ENCODE data around the gene STAC.
"Not testable (repeated sequence)": the region's sequence is repeated elsewhere in the genome, so short reads cannot be mapped to it uniquely, and the experiment has no call there.

Gene STAC

DNA sequence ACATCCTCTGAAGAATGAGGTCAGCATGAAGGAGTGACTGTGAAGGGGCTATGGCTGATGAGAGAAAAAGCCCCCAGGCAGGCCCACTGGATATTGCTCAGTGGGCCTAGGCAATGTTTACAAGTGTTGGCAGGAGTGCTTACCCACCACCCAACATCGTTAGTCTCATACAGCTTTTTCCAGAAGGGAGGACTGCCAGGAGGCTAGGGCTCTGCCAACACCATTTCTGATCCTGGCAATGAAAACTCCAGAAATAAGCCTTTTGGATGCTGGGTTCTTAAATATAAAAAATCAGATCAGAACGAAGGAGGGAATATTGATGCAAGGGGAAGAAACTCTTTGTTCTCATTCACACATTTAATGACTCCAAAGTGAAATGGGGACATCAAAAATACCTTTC lies 194.9 kb downstream of the STAC start:
- no peak for DNase-seq (ENCODE audit: low read depth in 1 of 2, low spot score in 1 of 2)
- Histone ChIP-seq H3K4me3 (replicated peaks; ENCODE audit: insufficient read depth, low read length) (no peak overlapping the region), H3K27me3 (ENCODE audit: insufficient read depth, poor library complexity, severe bottlenecking) (no peaks in the 10 kb centered on the region), H3K27ac (replicated peaks) (no peak overlapping the region)
- no peak for TF ChIP-seq GABPA (IDR thresholded peaks at IDR 0.05; ENCODE audit: low read depth)
- TF ChIP-seq, protein P1, sequence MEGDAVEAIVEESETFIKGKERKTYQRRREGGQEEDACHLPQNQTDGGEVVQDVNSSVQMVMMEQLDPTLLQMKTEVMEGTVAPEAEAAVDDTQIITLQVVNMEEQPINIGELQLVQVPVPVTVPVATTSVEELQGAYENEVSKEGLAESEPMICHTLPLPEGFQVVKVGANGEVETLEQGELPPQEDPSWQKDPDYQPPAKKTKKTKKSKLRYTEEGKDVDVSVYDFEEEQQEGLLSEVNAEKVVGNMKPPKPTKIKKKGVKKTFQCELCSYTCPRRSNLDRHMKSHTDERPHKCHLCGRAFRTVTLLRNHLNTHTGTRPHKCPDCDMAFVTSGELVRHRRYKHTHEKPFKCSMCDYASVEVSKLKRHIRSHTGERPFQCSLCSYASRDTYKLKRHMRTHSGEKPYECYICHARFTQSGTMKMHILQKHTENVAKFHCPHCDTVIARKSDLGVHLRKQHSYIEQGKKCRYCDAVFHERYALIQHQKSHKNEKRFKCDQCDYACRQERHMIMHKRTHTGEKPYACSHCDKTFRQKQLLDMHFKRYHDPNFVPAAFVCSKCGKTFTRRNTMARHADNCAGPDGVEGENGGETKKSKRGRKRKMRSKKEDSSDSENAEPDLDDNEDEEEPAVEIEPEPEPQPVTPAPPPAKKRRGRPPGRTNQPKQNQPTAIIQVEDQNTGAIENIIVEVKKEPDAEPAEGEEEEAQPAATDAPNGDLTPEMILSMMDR (IDR thresholded peaks at IDR 0.05; ENCODE audit: insufficient read depth, low read length): no peak
- no peak for TF ChIP-seq POLR2AphosphoS5 (IDR thresholded peaks at IDR 0.05; ENCODE audit: low read depth)
- TF ChIP-seq, protein P2, sequence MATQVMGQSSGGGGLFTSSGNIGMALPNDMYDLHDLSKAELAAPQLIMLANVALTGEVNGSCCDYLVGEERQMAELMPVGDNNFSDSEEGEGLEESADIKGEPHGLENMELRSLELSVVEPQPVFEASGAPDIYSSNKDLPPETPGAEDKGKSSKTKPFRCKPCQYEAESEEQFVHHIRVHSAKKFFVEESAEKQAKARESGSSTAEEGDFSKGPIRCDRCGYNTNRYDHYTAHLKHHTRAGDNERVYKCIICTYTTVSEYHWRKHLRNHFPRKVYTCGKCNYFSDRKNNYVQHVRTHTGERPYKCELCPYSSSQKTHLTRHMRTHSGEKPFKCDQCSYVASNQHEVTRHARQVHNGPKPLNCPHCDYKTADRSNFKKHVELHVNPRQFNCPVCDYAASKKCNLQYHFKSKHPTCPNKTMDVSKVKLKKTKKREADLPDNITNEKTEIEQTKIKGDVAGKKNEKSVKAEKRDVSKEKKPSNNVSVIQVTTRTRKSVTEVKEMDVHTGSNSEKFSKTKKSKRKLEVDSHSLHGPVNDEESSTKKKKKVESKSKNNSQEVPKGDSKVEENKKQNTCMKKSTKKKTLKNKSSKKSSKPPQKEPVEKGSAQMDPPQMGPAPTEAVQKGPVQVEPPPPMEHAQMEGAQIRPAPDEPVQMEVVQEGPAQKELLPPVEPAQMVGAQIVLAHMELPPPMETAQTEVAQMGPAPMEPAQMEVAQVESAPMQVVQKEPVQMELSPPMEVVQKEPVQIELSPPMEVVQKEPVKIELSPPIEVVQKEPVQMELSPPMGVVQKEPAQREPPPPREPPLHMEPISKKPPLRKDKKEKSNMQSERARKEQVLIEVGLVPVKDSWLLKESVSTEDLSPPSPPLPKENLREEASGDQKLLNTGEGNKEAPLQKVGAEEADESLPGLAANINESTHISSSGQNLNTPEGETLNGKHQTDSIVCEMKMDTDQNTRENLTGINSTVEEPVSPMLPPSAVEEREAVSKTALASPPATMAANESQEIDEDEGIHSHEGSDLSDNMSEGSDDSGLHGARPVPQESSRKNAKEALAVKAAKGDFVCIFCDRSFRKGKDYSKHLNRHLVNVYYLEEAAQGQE (IDR thresholded peaks at IDR 0.05; ENCODE audit: insufficient replicate concordance, low read depth): no peak
- no peak for TF ChIP-seq SPI1 (IDR thresholded peaks at IDR 0.05; ENCODE audit: borderline replicate concordance, low read depth)

DNA sequence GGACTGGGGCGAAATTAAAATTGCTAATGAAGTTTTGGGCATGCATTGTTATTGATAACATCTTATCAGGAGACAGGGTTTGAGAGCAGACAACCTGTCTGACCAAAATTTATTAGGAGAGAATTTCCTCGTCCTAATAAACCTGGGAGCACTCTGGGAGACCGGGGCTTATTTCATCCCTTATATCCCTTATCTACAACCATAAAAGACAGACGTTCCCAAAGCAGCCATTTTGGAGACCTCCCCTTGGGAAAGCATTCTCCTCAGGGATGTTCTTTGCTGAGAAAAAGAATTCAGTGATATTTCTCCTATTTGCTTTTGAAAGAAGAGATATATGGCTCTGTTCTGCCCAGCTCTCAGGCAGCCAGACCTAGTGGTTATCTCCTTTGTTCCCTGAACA lies 198.1 kb downstream of the STAC start:
- not testable (repeated sequence) for H3K4me3 ChIP-seq (replicated peaks; ENCODE audit: insufficient read depth, low read length); H3K27ac ChIP-seq (replicated peaks); DNase-seq (ENCODE audit: low read depth in 1 of 2, low spot score in 1 of 2); H3K27me3 ChIP-seq (ENCODE audit: insufficient read depth, poor library complexity, severe bottlenecking)

DNA sequence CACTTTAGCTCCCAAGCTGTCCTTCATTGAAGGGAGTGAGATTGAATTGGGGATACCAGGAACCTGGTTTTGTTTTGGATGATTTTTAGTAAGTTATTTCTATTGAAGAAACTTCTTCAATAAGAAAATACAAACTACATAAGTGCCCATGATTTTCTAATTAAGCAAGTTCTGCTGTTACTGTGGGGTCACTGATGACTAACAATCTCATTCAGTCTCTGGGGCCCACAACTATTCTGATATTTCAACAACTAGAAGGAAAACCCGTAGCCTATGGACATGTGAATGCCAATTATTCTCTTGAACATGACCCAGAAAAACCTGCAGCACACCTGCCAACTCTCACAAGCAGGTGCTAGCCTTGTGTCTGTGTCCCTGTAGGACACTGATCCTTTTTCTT lies 199.4 kb downstream of the STAC start:
- TF ChIP-seq, protein P2 (IDR thresholded peaks at IDR 0.05; ENCODE audit: insufficient replicate concordance, low read depth): no peak
- TF ChIP-seq SPI1 (IDR thresholded peaks at IDR 0.05; ENCODE audit: borderline replicate concordance, low read depth): no peak
- no peak for TF ChIP-seq POLR2AphosphoS5 (IDR thresholded peaks at IDR 0.05; ENCODE audit: low read depth)
- TF ChIP-seq, protein P1 (IDR thresholded peaks at IDR 0.05; ENCODE audit: insufficient read depth, low read length): no peak
- no peak for TF ChIP-seq GABPA (IDR thresholded peaks at IDR 0.05; ENCODE audit: low read depth)
- DNase-seq (ENCODE audit: low read depth in 1 of 2, low spot score in 1 of 2): no peak
- Histone ChIP-seq H3K27ac (replicated peaks) (no peak overlapping the region), H3K27me3 (ENCODE audit: insufficient read depth, poor library complexity, severe bottlenecking) (no peaks in the 10 kb centered on the region), H3K4me3 (replicated peaks; ENCODE audit: insufficient read depth, low read length) (no peak overlapping the region)

DNA sequence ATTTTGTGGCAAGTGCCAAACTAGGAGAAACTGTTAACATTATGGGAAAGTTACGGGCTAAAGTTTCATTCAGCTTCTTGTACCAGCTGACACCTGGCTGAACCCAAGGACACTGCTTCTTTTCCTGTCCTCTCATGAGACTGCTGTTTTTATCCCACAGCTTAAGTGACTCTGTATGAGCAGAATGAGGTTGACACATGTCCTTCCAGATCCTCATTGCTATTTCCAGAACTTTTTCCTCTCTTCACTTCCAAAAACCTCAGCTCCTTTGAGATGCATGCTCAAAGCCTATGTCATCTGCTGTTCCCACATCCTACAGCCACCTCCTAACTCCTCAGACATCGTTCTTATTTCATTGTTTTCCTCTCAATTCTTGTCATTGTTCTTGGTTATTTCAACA lies 200.4 kb downstream of the STAC start:
- H3K4me3 ChIP-seq (replicated peaks; ENCODE audit: insufficient read depth, low read length): no peak overlapping the region
- H3K27me3 ChIP-seq (ENCODE audit: insufficient read depth, poor library complexity, severe bottlenecking): no peaks in the 10 kb centered on the region
- no peak for DNase-seq (ENCODE audit: low read depth in 1 of 2, low spot score in 1 of 2)
- no peak overlapping the region for H3K27ac ChIP-seq (replicated peaks)
- TF ChIP-seq POLR2AphosphoS5 (IDR thresholded peaks at IDR 0.05; ENCODE audit: low read depth) (no peak), GABPA (IDR thresholded peaks at IDR 0.05; ENCODE audit: low read depth) (no peak), SPI1 (IDR thresholded peaks at IDR 0.05; ENCODE audit: borderline replicate concordance, low read depth) (no peak)
- TF ChIP-seq, protein P2 (IDR thresholded peaks at IDR 0.05; ENCODE audit: insufficient replicate concordance, low read depth): no peak
- TF ChIP-seq, protein P1 (IDR thresholded peaks at IDR 0.05; ENCODE audit: insufficient read depth, low read length): no peak
